Kidney (tissue), 14 donors: Measurements from ENCODE around the gene CARD14. TPM values are rescaled to one million over a fixed set of nuclear protein-coding genes. Genes with fewer than 3 reads are reported as not detected.

Source experiments
- DNase-seq, 5 donors: peaks; one replicate each; pipeline ENCODE4 v3.0.0-alpha.2; 2013 to 2020
- FAIRE-seq: peaks from 2 replicates; lab custom pipeline; 2012; peaks lifted over from hg19 to GRCh38; lab: Jason Lieb, UNC
- H3K27ac ChIP-seq, 2 donors: one replicate each; pipeline ENCODE4 v1.7.0; 2013; ENCODE audit warnings: low read depth in 2 of 2, low read length in 2 of 2, inconsistent platforms in 1 of 2
- H3K27me3 ChIP-seq: one replicate; pipeline ENCODE4 v1.7.1; 2013; ENCODE audit warnings: low read length, inconsistent platforms; ENCODE audit not compliant: control insufficient read depth, insufficient read depth
- H3K36me3 ChIP-seq, 3 donors: one replicate each; pipeline versions ENCODE4 v1.7.0 to v1.7.1; 2013; ENCODE audit warnings: low read length in 3 of 3, control low read depth in 1 of 3, inconsistent platforms in 1 of 3; ENCODE audit not compliant: insufficient read depth in 3 of 3, control insufficient read depth in 2 of 3
- H3K4me1 ChIP-seq, 3 donors: one replicate each; pipeline versions ENCODE4 v1.7.0 to v1.7.1; 2013; ENCODE audit warnings: low read length in 3 of 3, inconsistent platforms in 1 of 3, low read depth in 1 of 3; ENCODE audit not compliant: control insufficient read depth in 2 of 3, insufficient read depth in 2 of 3
- H3K4me3 ChIP-seq, 3 donors: one replicate each; pipeline versions ENCODE4 v1.7.0 to v1.8.1; 2013; ENCODE audit warnings: low read length in 3 of 3, control low read depth in 1 of 3, inconsistent platforms in 1 of 3
- H3K9ac ChIP-seq, 3 donors: one replicate each; pipeline versions ENCODE4 v1.7.0 to v1.7.1; 2013; ENCODE audit warnings: low read length in 3 of 3, control low read depth in 1 of 3, inconsistent platforms in 1 of 3
- H3K9me3 ChIP-seq, 3 donors: one replicate each; pipeline versions ENCODE4 v1.7.0 to v1.7.1; 2013; ENCODE audit warnings: low read length in 3 of 3, control low read depth in 1 of 3, inconsistent platforms in 1 of 3; ENCODE audit not compliant: control insufficient read depth in 2 of 3, insufficient read depth in 1 of 3
- CTCF ChIP-seq: IDR thresholded peaks from 3 replicates; pipeline ENCODE4 v1.5.1; 2012; ENCODE audit warnings: mild to moderate bottlenecking, moderate library complexity, borderline replicate concordance; ENCODE audit not compliant: insufficient read depth; ENCODE audit errors: extremely low read depth
- intact Hi-C: fragments of 100-400 bp; cut with DNase I; formaldehyde crosslinking; loops from one replicate; pipeline ENCODE4 v1.11.1; 2022
- polyA plus RNA-seq: library from polyadenylated mRNA; stranded (reverse); fragments of 350-450 nt; fragmentation: Illumina TruSeq; extraction: RNeasy Lipid Tissue Mini Kit (QIAGEN cat#74804); gene quantifications from one replicate; pipeline ENCODE4 v1.2.3, GENCODE V29; 2014; ENCODE audit warnings: low read depth, low replicate concordance; ENCODE audit not compliant: insufficient read depth
- total RNA-seq: library from RNA; stranded (reverse); fragmentation: NEBNext Ultra II Directional; extraction: Animal tissue kit (Norgen Biotek cat#: 25700); gene quantifications from one replicate; pipeline ENCODE4 v1.2.1, GENCODE V29; 2021
- donor health status: control.
- donor health status: control.
- donor health status: control.
- donor health status: control.
- donor health status: control.
- donor health status: DM: yes; HTN: yes; CAD: no.
- donor health status: Normal renal cell carcinoma (clear cell type).

The CARD14 gene
- total and polyA plus RNA-seq, 2 donors from 2014 or later, result 0.17 to 1.7 TPM

DNA sequence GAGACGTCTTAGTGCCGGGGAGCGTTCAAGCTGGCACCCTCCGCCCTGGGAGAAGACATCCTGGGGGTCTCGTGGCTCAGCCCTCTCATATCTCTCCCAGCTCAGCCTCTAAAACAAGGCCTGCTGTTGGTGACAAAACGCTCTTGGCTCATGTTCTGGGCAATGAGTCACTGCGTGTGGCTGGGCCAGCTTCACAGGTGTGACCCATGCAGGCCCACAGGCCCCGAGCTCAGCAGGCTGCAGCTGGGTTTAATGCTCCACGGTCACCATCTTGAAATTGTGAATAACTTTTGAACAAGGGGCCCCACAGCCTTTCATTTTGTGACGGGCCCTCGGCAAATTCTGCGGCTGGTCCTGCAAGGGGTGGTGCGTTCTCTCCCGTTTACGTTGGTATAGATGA, 46.0 kb upstream of the CARD14 start:
- FAIRE-seq, result no peak
- intact Hi-C loops, result no loop called here
- no peak for TF ChIP-seq CTCF
- Histone ChIP-seq H3K36me3 (no peaks in the 10 kb centered on the region), H3K27ac (no peak overlapping the region), H3K4me1 (peaks cover 0 to 4% (median 0%) of the 10 kb centered on the region in 3 donors), H3K27me3 (no peaks in the 10 kb centered on the region), H3K9ac (no peak overlapping the region), H3K9me3 (no peaks in the 10 kb centered on the region), H3K4me3 (no peak overlapping the region)
- DNase-seq, result no peak

DNA sequence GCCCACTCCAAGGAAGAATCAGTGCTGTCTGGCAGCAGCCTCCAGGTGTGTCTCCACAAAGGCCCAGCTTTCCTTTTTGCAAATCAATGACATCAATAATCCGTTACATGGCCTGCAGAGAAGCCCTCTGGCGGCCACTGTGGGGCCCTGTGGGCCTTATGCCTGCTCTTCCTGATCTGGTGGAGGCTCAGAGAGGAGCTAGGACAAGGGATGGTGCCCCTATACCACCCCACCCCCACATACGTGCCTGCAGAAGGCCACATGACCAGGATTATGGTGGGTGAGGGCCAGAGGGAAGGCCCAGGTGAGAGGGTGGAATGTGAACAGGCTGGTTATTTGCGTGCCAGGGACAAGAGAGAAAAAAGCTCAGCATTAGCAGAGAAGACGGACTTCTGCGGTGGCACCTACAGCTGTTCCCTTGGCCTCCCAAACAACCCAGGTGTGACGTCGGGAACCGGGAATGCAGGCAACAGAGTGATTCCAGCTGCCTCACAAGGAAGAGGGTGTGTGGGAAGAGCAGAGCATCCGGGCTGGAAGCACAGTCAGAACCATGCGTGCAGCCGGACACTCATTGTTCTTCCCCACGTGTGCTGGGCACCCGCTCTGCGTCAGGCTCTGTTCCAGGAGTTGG, 45.4 kb upstream of the CARD14 start:
- no peak for FAIRE-seq
- no peak overlapping the region for H3K27ac ChIP-seq
- H3K9ac ChIP-seq, result no peak overlapping the region
- DNase-seq, result peak in 3 of 5 donors; percentile 57 to 75 (median 69)
- no peaks in the 10 kb centered on the region for H3K27me3 ChIP-seq
- H3K36me3 ChIP-seq, result no peaks in the 10 kb centered on the region
- no peak overlapping the region for H3K4me3 ChIP-seq
- peaks cover 0 to 4% (median 0%) of the 10 kb centered on the region in 3 donors for H3K4me1 ChIP-seq
- intact Hi-C loops, result no loop called here
- H3K9me3 ChIP-seq, result no peaks in the 10 kb centered on the region
- TF ChIP-seq CTCF, result no peak

GRCh38 chr17:80125656-80126448, 44.0 kb upstream of the CARD14 start:
- intact Hi-C loops, result no loop called here
- no peaks in the 10 kb centered on the region for H3K36me3 ChIP-seq
- no peak overlapping the region for H3K4me3 ChIP-seq
- DNase-seq (peak in 1 of 5 donors; percentile 34), FAIRE-seq (no peak)
- no peaks in the 10 kb centered on the region for H3K27me3 ChIP-seq
- no peaks in the 10 kb centered on the region for H3K9me3 ChIP-seq
- no peak for TF ChIP-seq CTCF
- no peak overlapping the region for H3K9ac ChIP-seq
- peaks cover 0 to 4% (median 0%) of the 10 kb centered on the region in 3 donors for H3K4me1 ChIP-seq
- H3K27ac ChIP-seq, result no peak overlapping the region
